Left ventricle myocardium inferior (tissue), 1 donor: ENCODE data around the gene TOPORS. TPM values are rescaled to one million over a fixed set of nuclear protein-coding genes. Genes with fewer than 3 reads are reported as not detected.
"Not testable (repeated sequence)": the region's sequence is repeated elsewhere in the genome, so short reads cannot be mapped to it uniquely, and the experiment has no call there.

Experiments used
- DNase-seq: peaks from one replicate; pipeline ENCODE4 v3.0.0-alpha.2; 2020
- H3K27ac ChIP-seq: fragments of 200-600 bp; replicated peaks from 2 replicates; pipeline ENCODE4 v1.8.0; 2021
- H3K27me3 ChIP-seq: fragments of 200-600 bp; 2 replicates; pipeline ENCODE4 v1.8.0; 2021; ENCODE audit warnings: low read depth
- H3K36me3 ChIP-seq: fragments of 200-600 bp; 2 replicates; pipeline ENCODE4 v1.8.0; 2021
- H3K4me1 ChIP-seq: fragments of 200-600 bp; 2 replicates; pipeline ENCODE4 v1.8.0; 2021
- H3K4me3 ChIP-seq: fragments of 200-600 bp; 2 replicates; pipeline ENCODE4 v1.8.0; 2021; ENCODE audit warnings: mild to moderate bottlenecking, moderate library complexity
- H3K9me3 ChIP-seq: fragments of 200-600 bp; replicated peaks from 2 replicates; pipeline ENCODE4 v1.8.0; 2021
- intact Hi-C: fragments of 100-400 bp; cut with micrococcal nuclease; formaldehyde crosslinking; loops from one replicate; pipeline ENCODE4 v1.11.0; 2022
- total RNA-seq: library from RNA; stranded (reverse); fragmentation: NEBNext Ultra II Directional; extraction: Animal tissue kit (Norgen Biotek cat#: 25700); gene quantifications from one replicate; pipeline ENCODE4 v1.2.1, GENCODE V29; 2021
- TF ChIP-seq, protein P1 (sequence below): fragments of 200-600 bp; IDR thresholded peaks from 2 replicates; pipeline ENCODE4 v1.8.0; 2021; ENCODE audit warnings: antibody characterized with exemption, mild to moderate bottlenecking, borderline replicate concordance
- donor health status: DM: no; HTN: yes; CAD: no; lungs with severe emphysema.

Gene TOPORS
- total RNA-seq, 1 donor from 2014 or later, result 8.4 TPM

DNA sequence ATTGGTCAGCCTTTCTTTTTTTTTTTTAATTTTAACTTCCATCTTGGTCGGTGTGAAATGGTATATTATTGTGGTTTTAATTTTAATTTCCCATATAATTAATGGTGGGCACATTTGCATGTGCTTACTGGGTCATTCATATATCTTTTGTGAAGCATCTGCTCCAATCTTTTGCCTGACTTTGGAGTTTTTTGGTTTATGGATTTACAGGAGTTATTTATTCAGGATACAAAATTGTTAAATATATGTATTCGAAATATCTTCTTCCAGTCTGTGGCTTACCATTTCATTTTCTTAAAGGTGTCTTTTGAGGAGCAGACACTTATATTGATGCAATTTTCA lies 25.7 kb downstream of the TOPORS start:
- Histone ChIP-seq H3K27ac (peak overlapping the region; percentile 88), H3K4me3 (peak overlapping the region; percentile 76), H3K4me1 (peaks cover 43% of the 10 kb centered on the region), H3K27me3 (no peaks in the 10 kb centered on the region), H3K36me3 (no peaks in the 10 kb centered on the region), H3K9me3 (peaks cover 7% of the 10 kb centered on the region)
- no peak for DNase-seq
- TF ChIP-seq, protein P1, sequence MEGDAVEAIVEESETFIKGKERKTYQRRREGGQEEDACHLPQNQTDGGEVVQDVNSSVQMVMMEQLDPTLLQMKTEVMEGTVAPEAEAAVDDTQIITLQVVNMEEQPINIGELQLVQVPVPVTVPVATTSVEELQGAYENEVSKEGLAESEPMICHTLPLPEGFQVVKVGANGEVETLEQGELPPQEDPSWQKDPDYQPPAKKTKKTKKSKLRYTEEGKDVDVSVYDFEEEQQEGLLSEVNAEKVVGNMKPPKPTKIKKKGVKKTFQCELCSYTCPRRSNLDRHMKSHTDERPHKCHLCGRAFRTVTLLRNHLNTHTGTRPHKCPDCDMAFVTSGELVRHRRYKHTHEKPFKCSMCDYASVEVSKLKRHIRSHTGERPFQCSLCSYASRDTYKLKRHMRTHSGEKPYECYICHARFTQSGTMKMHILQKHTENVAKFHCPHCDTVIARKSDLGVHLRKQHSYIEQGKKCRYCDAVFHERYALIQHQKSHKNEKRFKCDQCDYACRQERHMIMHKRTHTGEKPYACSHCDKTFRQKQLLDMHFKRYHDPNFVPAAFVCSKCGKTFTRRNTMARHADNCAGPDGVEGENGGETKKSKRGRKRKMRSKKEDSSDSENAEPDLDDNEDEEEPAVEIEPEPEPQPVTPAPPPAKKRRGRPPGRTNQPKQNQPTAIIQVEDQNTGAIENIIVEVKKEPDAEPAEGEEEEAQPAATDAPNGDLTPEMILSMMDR, result no peak
- intact Hi-C loops, result no loop called here

DNA sequence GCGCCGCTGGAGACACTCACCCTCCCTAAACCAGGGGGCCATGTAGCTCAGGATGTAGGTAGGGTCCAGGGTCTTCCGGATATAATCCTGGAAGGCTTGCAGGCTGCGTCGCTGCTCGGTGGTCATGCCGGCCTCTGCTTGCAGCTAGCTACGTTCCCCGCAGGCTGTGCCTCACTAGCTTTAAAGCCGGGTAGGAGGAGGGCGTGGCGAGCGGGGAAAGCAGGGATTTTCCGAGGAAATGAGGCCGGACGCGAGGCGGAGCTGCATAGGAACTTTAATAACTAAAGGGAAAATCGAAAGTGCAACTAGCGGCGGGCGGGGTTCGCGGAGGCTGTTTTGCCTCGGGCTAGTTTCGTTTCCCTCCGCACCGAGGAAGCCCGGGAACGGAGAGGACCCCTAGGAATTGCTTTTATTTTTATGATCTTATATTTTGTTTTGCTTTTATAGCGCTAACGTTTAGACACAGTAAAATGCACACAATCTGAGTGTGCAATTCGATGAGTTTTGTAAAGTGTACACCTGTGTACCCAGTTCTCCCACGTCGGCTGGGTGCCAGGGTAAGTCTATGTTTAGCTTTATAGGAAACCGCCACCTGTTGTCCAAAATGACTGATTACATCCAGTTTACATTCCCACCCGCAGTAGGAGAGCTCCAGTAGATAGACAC lies 26.2 kb downstream of the TOPORS start, which contains the start of gene RIGI:
Gene RIGI (minus strand): TSS at position 156 of the 666 bp plus-strand sequence. CDS start 30 bp downstream, at position 126.
- intact Hi-C loops, result no loop called here
- Histone ChIP-seq H3K27me3 (no peaks in the 10 kb centered on the region), H3K9me3 (peaks cover 7% of the 10 kb centered on the region), H3K4me1 (peaks cover 43% of the 10 kb centered on the region), H3K4me3 (peak within 1 kb of the TSS; percentile 76), H3K36me3 (no peaks in the 10 kb centered on the region), H3K27ac (peak within 1 kb of the TSS; percentile 88)
- TF ChIP-seq, protein P1, result peak; percentile 62
- peak; percentile 94 for DNase-seq

DNA sequence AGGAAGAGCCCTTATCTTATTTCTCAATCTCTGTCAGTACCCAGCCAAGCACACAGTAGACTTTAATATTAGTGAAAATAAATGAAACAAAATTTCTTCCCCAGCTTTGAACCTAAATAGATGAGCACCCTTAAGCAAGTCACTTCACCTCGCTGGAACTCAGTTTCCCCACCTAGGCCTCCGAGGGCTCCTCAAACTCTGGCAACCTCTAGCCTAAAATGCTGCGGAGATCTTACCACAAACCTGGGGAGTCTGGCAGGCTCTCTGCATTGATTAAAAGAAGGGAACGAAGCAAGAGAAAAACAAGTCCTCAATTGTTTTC lies 26.7 kb downstream of the TOPORS start:
- H3K27me3 ChIP-seq, result no peaks in the 10 kb centered on the region
- intact Hi-C loops, result no loop called here
- H3K36me3 ChIP-seq, result no peaks in the 10 kb centered on the region
- peaks cover 3% of the 10 kb centered on the region for H3K9me3 ChIP-seq
- peaks cover 43% of the 10 kb centered on the region for H3K4me1 ChIP-seq
- peak overlapping the region; percentile 88 for H3K27ac ChIP-seq
- peak overlapping the region; percentile 76 for H3K4me3 ChIP-seq
- DNase-seq, result no peak
- TF ChIP-seq, protein P1, result no peak

DNA sequence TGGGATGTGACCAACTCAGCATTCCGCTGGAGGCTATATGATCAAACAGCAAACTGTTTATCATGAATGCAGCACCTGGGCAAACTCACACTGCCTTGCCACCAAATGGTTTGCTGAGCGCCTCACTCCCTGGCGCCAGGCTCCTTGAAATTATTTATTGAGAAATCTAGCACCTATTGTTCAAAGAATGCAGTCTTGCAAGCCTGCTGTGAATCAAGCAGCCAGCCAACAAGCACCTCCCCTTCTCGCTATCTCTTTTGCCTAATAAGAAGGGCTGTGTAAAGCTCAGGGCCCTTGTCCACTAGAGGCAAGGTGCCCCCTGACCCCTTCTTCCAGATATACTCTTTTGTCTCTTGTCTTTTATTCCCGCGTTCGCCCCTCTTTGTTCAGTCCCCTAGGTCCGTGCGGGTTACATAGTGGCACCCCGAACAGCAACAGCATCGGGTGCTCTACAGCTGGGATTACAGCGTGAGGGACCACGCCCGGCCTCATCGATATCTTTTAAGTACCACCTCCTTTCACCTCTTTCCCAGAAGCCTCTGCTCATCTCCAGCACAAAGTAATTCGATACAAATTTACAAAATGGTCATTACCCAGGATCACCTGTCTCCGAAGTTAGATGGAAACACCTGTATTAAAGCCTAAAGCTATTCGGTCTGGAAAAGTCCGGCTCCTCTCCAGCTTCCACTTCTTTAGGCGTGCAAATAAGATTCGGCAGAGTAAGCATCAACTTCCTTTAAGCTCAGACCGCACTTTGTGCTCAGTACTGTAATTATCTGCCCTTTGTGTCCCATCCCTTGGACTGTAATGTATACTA lies 27.3 kb downstream of the TOPORS start:
- peak overlapping the region; percentile 88 for H3K27ac ChIP-seq
- H3K4me3 ChIP-seq, result peak overlapping the region; percentile 76
- intact Hi-C loops, result no loop called here
- DNase-seq, result no peak
- H3K36me3 ChIP-seq, result no peaks in the 10 kb centered on the region
- TF ChIP-seq, protein P1, result no peak
- no peaks in the 10 kb centered on the region for H3K9me3 ChIP-seq
- peaks cover 43% of the 10 kb centered on the region for H3K4me1 ChIP-seq
- H3K27me3 ChIP-seq, result no peaks in the 10 kb centered on the region

DNA sequence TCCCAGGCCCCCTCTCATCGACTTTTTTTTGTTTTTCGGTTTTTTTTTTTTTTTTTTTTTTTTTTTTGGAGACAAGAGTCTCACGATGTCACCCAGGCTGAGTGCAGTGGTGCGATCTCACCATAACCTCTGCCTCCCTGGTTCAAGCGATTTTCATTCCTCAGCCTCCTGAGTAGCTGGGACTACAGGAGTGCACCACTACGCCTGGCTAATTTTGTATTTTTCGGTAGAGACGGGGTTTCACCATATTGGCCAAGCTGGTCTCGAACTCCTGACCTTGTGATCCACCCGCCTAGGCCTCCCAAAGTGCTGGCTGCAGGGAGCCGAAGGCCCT lies 27.9 kb downstream of the TOPORS start:
- H3K36me3 ChIP-seq, H3K27me3 ChIP-seq, intact Hi-C loops, DNase-seq, H3K27ac ChIP-seq, H3K9me3 ChIP-seq: not testable (repeated sequence)
- peaks cover 43% of the 10 kb centered on the region for H3K4me1 ChIP-seq
- H3K4me3 ChIP-seq, result peak overlapping the region; percentile 76

DNA sequence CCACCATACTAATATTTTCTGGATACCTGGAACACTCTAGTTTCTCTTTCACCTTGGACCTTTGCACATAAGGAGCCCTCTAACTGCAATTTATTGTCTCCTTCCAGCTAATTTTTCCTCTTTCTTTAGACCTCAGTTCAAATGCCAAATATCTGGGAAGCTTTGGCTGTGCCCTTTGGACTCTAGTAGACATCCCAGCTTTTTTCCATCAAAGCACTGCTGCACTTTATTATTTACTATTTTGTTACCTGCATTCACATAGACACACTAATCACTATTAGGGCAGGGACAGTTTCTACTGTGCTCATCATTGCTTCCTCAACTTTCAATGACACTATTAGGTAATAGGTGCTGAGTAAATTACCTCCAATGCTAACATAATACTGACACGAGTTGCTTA lies 28.5 kb downstream of the TOPORS start:
- no peak for DNase-seq

More for the DNA sequence above, 28.5 kb downstream of the TOPORS start:
- TF ChIP-seq, protein P1, result no peak
- no peak overlapping the region for H3K4me3 ChIP-seq
- no peaks in the 10 kb centered on the region for H3K27me3 ChIP-seq
- intact Hi-C loops, result no loop called here
- H3K36me3 ChIP-seq, result no peaks in the 10 kb centered on the region
- H3K27ac ChIP-seq, result no peak overlapping the region
- peaks cover 43% of the 10 kb centered on the region for H3K4me1 ChIP-seq
- no peaks in the 10 kb centered on the region for H3K9me3 ChIP-seq
